ENCODE measurements around the gene MAZ.

DNA sequence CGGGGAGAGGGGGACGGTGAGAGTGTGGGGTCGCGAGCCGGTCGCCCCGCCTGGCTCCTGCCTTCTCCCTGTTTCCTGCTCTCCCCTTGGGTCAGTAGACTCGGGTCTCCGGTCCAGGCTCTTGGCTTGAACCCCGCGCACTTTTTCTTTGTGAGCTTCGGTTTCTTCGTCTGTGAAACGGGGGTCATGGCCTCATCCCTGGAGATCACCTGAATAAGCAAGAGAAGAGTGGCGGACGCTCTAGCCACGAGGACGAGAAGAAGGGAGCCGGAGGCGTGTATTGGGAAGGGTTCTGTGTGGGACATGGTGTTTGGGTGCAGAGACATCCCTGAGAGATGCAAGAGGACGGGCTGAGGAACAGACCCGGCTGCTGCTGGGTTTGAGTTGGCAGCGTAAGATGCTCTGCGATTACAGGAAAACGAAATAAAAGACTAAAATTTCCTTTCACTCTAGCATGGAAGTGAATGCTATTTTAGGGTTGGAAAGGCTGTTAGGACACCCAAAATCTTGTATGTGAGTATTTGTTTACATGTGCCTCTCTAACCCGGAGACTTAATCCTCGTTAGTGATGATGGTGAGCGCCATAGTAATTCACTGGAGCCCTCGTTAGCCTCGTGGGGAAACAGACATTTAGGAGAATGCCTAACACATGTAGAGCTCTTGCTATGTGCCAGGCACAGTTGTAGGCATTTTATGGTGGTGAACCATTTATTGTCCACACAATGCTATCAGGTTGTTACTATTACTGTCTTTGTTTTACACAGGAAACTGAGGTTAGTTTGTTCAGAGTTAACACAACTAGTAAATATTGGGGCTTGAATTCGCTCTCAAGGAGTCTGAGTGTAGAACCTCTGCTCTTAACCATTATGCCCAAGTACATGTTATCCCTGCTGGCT, 15.1 kb upstream of the MAZ start:
- TF ChIP-seq, protein P1, sequence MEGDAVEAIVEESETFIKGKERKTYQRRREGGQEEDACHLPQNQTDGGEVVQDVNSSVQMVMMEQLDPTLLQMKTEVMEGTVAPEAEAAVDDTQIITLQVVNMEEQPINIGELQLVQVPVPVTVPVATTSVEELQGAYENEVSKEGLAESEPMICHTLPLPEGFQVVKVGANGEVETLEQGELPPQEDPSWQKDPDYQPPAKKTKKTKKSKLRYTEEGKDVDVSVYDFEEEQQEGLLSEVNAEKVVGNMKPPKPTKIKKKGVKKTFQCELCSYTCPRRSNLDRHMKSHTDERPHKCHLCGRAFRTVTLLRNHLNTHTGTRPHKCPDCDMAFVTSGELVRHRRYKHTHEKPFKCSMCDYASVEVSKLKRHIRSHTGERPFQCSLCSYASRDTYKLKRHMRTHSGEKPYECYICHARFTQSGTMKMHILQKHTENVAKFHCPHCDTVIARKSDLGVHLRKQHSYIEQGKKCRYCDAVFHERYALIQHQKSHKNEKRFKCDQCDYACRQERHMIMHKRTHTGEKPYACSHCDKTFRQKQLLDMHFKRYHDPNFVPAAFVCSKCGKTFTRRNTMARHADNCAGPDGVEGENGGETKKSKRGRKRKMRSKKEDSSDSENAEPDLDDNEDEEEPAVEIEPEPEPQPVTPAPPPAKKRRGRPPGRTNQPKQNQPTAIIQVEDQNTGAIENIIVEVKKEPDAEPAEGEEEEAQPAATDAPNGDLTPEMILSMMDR (IDR thresholded peaks at IDR 0.05 in 4 of 5, conservative IDR thresholded peaks at IDR 0.05 in 1 of 5), result no peak
- TF ChIP-seq POLR2A (IDR thresholded peaks at IDR 0.05), result no peak

All from gastrocnemius medialis (tissue), 4 donors.